GM06990 (cell line): ENCODE results near the gene MPPED1.

Experiments used
- DNase-seq: peaks from one replicate; pipeline ENCODE4 v3.0.0-alpha.2; 2011; ENCODE audit not compliant: insufficient read length; ENCODE audit errors: extremely low read depth
- H3K27me3 ChIP-seq: replicated peaks from 2 replicates; pipeline ENCODE4 v1.6.0; 2011; ENCODE audit warnings: low read length; ENCODE audit not compliant: control insufficient read depth, insufficient read depth
- H3K36me3 ChIP-seq: 2 replicates; pipeline ENCODE4 v1.5.1; 2011; ENCODE audit warnings: low read length; ENCODE audit not compliant: control insufficient read depth, insufficient read depth
- H3K4me3 ChIP-seq: replicated peaks from 2 replicates; pipeline ENCODE4 v1.5.1; 2011; ENCODE audit warnings: low read depth, mild to moderate bottlenecking, control low read depth, low read length
- TF ChIP-seq, protein P1 (sequence below): IDR thresholded peaks from 2 replicates; pipeline ENCODE4 v1.5.1; 2011; ENCODE audit warnings: low read length, control low read depth, mild to moderate bottlenecking, inconsistent platforms; ENCODE audit not compliant: insufficient read depth, poor library complexity, severe bottlenecking

The MPPED1 gene

DNA sequence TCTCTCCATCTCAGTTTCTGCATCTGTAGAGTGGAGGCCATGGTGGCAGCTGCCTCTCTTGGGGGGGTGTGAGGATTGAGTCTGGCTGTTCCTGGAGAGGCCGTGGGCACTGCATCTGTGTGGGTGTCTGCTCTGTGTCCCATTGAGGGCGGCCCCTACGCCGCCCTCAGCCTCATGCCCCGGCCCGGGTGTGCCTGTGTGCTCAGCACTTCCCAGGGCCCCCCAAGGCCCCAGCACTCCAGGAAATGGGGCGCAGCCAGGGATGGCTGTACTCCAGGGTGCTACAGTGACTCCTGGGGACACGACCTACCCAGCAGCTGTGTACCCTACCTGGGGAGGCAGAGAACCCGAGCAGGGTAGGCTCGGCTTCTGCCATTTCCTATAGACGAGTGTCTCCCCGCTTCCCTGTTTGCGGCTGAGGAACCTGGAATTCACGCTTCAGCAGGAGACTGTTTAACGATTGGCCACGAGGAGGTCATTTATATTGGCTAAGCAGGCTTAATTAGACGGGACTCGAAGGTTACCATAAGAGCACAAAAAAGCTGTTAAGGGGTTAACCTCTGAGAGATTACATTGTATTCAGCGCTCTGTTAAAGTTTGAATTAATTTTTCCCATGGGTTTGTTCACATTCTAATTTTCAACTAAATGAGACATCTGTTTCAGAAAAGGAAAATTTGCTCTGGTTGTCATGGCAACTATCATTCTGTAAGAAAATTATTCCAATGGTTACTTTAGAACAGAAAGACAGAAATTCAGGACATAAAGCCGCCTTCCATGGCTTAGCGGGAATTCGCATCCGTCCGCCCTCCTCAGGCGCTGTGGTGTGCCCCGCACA, 76.4 kb downstream of the MPPED1 start:
- DNase-seq, result no peak
- no peak overlapping the region for H3K4me3 ChIP-seq
- H3K36me3 ChIP-seq, result no peaks in the 10 kb centered on the region
- TF ChIP-seq, protein P1, sequence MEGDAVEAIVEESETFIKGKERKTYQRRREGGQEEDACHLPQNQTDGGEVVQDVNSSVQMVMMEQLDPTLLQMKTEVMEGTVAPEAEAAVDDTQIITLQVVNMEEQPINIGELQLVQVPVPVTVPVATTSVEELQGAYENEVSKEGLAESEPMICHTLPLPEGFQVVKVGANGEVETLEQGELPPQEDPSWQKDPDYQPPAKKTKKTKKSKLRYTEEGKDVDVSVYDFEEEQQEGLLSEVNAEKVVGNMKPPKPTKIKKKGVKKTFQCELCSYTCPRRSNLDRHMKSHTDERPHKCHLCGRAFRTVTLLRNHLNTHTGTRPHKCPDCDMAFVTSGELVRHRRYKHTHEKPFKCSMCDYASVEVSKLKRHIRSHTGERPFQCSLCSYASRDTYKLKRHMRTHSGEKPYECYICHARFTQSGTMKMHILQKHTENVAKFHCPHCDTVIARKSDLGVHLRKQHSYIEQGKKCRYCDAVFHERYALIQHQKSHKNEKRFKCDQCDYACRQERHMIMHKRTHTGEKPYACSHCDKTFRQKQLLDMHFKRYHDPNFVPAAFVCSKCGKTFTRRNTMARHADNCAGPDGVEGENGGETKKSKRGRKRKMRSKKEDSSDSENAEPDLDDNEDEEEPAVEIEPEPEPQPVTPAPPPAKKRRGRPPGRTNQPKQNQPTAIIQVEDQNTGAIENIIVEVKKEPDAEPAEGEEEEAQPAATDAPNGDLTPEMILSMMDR, result no peak
- H3K27me3 ChIP-seq, result no peaks in the 10 kb centered on the region; the same call in 1 of the 2 replicates

DNA sequence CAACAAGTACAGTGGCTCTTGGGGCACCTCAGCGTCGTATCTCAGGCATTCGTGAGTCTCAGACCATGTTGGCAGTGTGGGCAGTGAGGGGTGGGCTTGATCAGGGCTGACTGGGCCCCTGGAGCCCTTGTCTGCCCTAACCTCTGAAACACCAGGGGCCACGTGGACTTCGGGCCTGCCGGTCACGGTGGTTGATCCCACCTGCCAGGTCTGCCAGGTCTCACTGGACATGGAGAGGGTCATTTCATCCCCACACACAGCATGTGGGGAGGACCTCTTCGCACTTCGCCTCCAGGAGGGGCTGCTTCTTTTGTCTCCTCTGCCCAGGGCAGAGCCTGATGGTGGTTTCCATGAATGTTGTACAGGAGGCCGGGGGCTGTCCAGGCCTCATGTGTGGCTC, 77.1 kb downstream of the MPPED1 start:
- no peaks in the 10 kb centered on the region for H3K36me3 ChIP-seq
- no peak overlapping the region for H3K4me3 ChIP-seq
- no peak for DNase-seq
- no peaks in the 10 kb centered on the region; the same call in 1 of the 2 replicates for H3K27me3 ChIP-seq
- TF ChIP-seq, protein P1, result no peak

DNA sequence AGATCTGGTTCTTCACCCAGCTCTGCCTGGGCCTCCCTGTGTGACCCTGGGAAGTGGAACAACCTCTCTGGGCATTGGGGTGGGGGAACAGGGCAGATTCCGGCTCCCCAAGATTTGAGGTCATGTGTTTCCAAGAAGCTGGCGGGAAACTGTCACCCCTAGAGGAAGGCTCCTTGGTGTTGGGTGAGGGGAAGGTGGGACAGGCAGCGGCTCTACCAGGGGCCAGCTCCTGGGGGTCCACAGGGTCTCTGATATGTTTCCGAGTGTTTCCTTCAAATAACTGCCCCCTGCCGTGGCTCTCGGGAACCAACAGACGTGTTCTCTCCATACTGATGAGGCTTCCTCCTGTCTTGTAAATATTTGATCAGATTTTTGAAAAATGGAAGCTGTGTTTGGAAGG, 78.5 kb downstream of the MPPED1 start:
- no peak for DNase-seq
- no peak overlapping the region for H3K4me3 ChIP-seq
- no peaks in the 10 kb centered on the region; the same call in 1 of the 2 replicates for H3K27me3 ChIP-seq

DNA sequence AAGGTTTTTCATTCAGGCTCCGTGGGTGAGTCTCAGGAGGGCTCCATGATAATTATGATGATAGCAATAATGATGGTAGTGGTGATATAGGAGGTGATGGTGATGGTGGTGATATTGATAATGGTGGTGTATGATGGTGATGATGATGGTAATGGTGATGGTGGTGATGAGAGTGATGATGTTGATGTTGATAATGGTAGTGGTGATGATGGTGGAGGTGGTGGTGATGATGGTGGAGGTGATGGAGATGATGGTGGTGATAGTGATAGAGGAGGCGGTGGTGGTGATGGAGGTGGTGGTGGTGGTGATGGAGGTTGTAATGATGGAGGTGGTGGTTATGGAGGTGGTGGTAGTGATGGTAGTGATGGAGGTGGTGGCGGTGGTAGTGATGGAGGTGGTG, 79.4 kb downstream of the MPPED1 start:
- DNase-seq, result no peak
- Histone ChIP-seq H3K36me3 (no peaks in the 10 kb centered on the region), H3K4me3 (no peak overlapping the region), H3K27me3 (no peaks in the 10 kb centered on the region; the same call in 1 of the 2 replicates)
- TF ChIP-seq, protein P1, result no peak

More for the DNA sequence above, 78.5 kb downstream of the MPPED1 start:
- no peaks in the 10 kb centered on the region for H3K36me3 ChIP-seq
- TF ChIP-seq, protein P1, result no peak

DNA sequence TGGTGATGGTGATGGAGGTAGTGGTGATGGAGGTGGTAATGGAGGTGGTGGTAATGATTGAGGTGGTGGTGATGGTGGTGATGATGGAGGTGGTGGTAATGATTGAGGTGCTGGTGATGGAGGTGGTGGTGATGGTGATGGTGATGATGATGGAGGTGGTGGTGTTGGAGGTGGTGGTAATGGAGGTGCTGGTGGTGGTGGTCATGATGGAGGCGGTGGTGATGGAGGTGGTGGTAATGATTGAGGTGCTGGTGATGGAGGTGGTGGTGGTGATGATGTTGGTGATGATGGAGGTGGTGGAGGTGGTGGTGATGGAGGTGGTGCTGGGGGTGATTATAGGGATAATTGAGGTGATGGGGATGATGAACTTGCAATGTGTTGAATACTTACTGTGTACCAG, 79.9 kb downstream of the MPPED1 start:
- Histone ChIP-seq H3K4me3 (no peak overlapping the region), H3K36me3 (no peaks in the 10 kb centered on the region), H3K27me3 (no peaks in the 10 kb centered on the region; the same call in 1 of the 2 replicates)
- TF ChIP-seq, protein P1, result no peak
- DNase-seq, result no peak
